K562 (cell line): Measurements from ENCODE around the gene HSPA4. TPM values are rescaled to one million over a fixed set of nuclear protein-coding genes. Genes with fewer than 3 reads are reported as not detected.
"Not testable (repeated sequence)": the region's sequence is repeated elsewhere in the genome, so short reads cannot be mapped to it uniquely, and the experiment has no call there.

Experiments used
- ATAC-seq: fragments of 200-7000 bp; cut with Tn5 transposase; 3 replicates; pipeline ENCODE4 v1.9.1; 2020; ENCODE audit warnings: moderate library complexity
- BruUV-seq: library from RNA; stranded (reverse); fragments of 400-500 nt; replicated peaks from 2 replicates; lab custom pipeline; 2021; lab: Mats Ljungman, UMichigan
- CTCF ChIA-PET: fragments of 300-600 bp; formaldehyde crosslinking; extraction: SDS; loops from one replicate; lab custom pipeline; 2021; ENCODE audit warnings: low intra/inter-chr PET ratio; lab: Yijun Ruan, JAX
- POLR2A ChIA-PET: fragments of 300-600, 350-650 bp; sonication (Branson Sonifier 250); formaldehyde crosslinking; extraction: SDS; loops from one replicate; lab custom pipeline; 2021; ENCODE audit warnings: antibody characterized with exemption, inconsistent platforms; lab: Yijun Ruan, JAX
- DNase-seq, 4 experiments: peaks; one replicate each; pipeline versions ENCODE4 v3.0.0 to v3.0.0-alpha.2; 2011 to 2018; ENCODE audit warnings: low spot score in 3 of 4, mixed read lengths in 3 of 4; ENCODE audit errors: extremely low read depth in 1 of 4
- FAIRE-seq: peaks from 2 replicates; lab custom pipeline; 2011; peaks lifted over from hg19 to GRCh38; lab: Jason Lieb, UNC
- H2AFZ ChIP-seq: 2 replicates; pipeline ENCODE4 v1.6.0; 2011; ENCODE audit warnings: low read depth, low read length, control low read depth, inconsistent platforms
- H3K27ac ChIP-seq: fragments of 200-600 bp; 3 replicates; pipeline ENCODE4 v1.8.0; 2011; ENCODE audit warnings: low read depth, mild to moderate bottlenecking, control low read depth, inconsistent platforms, low read length, moderate library complexity, mixed read lengths; ENCODE audit errors: extremely low read depth
- H3K27me3 ChIP-seq, 2 experiments: fragments of 300-600 bp in 1 of 2; 2 replicates in 1 of 2; 3 replicates in 1 of 2; pipeline versions ENCODE4 v1.6.0 to v1.8.0; 2011; ENCODE audit warnings: inconsistent platforms in 2 of 2, low read length in 2 of 2, mild to moderate bottlenecking in 1 of 2, mixed read lengths in 1 of 2, moderate library complexity in 1 of 2; ENCODE audit not compliant: control insufficient read depth in 2 of 2, insufficient read depth in 2 of 2
- H3K36me3 ChIP-seq: fragments of 300-600 bp; 3 replicates; pipeline ENCODE4 v1.8.0; 2011; ENCODE audit warnings: mild to moderate bottlenecking, low read length, inconsistent platforms; ENCODE audit not compliant: control insufficient read depth, insufficient read depth
- H3K4me1 ChIP-seq, 2 experiments: fragments of 200-600 bp in 1 of 2; replicated peaks in 1 of 2; 2 replicates in 1 of 2; 3 replicates in 1 of 2; pipeline versions ENCODE4 v1.5.1 to v1.8.0; 2011; ENCODE audit warnings: inconsistent platforms in 2 of 2, low read length in 2 of 2, mild to moderate bottlenecking in 1 of 2, mixed read lengths in 1 of 2, moderate library complexity in 1 of 2; ENCODE audit not compliant: control insufficient read depth in 2 of 2, insufficient read depth in 2 of 2
- H3K4me2 ChIP-seq: 2 replicates; pipeline ENCODE4 v1.6.1; 2011; ENCODE audit warnings: low read length, control low read depth, inconsistent platforms, mixed read lengths; ENCODE audit not compliant: insufficient read depth
- H3K4me3 ChIP-seq: fragments of 200-600 bp; sonication (generic), shearing (Covaris generic); 2 replicates; pipeline ENCODE4 v1.5.1; 2016; ENCODE audit warnings: control low read depth, inconsistent platforms
- H3K79me2 ChIP-seq: fragments of 200-600 bp; 3 replicates; pipeline ENCODE4 v1.8.0; 2011; ENCODE audit warnings: low read length, inconsistent platforms; ENCODE audit not compliant: control insufficient read depth, insufficient read depth
- H3K9ac ChIP-seq, 2 experiments: 2 replicates each; pipeline versions ENCODE4 v1.6.0 to v1.6.1; 2011; ENCODE audit warnings: low read depth in 2 of 2, low read length in 2 of 2, control low read depth in 1 of 2, inconsistent platforms in 1 of 2, mild to moderate bottlenecking in 1 of 2, mixed read lengths in 1 of 2; ENCODE audit not compliant: insufficient read depth in 1 of 2
- H3K9me1 ChIP-seq: one replicate; pipeline ENCODE4 v1.6.0; 2011; ENCODE audit warnings: inconsistent platforms, mild to moderate bottlenecking, low read length, moderate library complexity; ENCODE audit not compliant: control insufficient read depth, insufficient read depth
- H3K9me3 ChIP-seq: replicated peaks from 2 replicates; pipeline ENCODE4 v1.5.1; 2011; ENCODE audit warnings: low read depth, low read length, inconsistent platforms; ENCODE audit not compliant: control insufficient read depth, insufficient read depth
- H4K20me1 ChIP-seq: replicated peaks from 2 replicates; pipeline ENCODE4 v1.6.1; 2011; ENCODE audit warnings: low read length, inconsistent platforms, mixed read lengths; ENCODE audit not compliant: control insufficient read depth, insufficient read depth
- BCOR ChIP-seq: fragments of 450-650 bp; IDR thresholded peaks from 2 replicates; pipeline ENCODE4 v1.6.1; 2016
- DDX20 ChIP-seq: fragments of 450-650 bp; IDR thresholded peaks from 2 replicates; pipeline ENCODE4 v1.6.1; 2016; ENCODE audit warnings: missing genetic modification characterization, low read depth, mild to moderate bottlenecking, missing compliant biosample characterization, moderate library complexity
- ESRRA ChIP-seq: fragments of 450-650 bp; IDR thresholded peaks from 2 replicates; pipeline ENCODE4 v1.6.1; 2014; ENCODE audit warnings: low read depth, mild to moderate bottlenecking, moderate library complexity, borderline replicate concordance
- EWSR1 ChIP-seq: fragments of 450-650 bp; IDR thresholded peaks from 2 replicates; pipeline ENCODE4 v1.6.1; 2018; ENCODE audit warnings: borderline replicate concordance, mild to moderate bottlenecking, low read depth, moderate library complexity; ENCODE audit not compliant: partially characterized antibody
- EZH2 ChIP-seq: IDR thresholded peaks from 2 replicates; pipeline ENCODE4 v1.6.1; 2012; ENCODE audit warnings: low read depth, mild to moderate bottlenecking, inconsistent platforms, low read length, borderline replicate concordance
- GABPB2 ChIP-seq: fragments of 250-450 bp; sonication (Bioruptor Pico); conservative IDR thresholded peaks from 2 replicates; pipeline ENCODE4 v1.5.1; 2021; ENCODE audit warnings: mild to moderate bottlenecking
- HDAC2 ChIP-seq: fragments of 450-650 bp; IDR thresholded peaks from 2 replicates; pipeline ENCODE4 v1.6.1; 2016; ENCODE audit warnings: mild to moderate bottlenecking
- LEF1 ChIP-seq: fragments of 450-650 bp; IDR thresholded peaks from 2 replicates; pipeline ENCODE4 v1.6.1; 2016; ENCODE audit warnings: mild to moderate bottlenecking
- POLR2B ChIP-seq: fragments of 450-650 bp; IDR thresholded peaks from 2 replicates; pipeline ENCODE4 v1.6.1; 2018; ENCODE audit warnings: low read depth; ENCODE audit not compliant: partially characterized antibody
- TEAD1 ChIP-seq, 2 experiments: fragments of 450-650 bp in 1 of 2; sonication (generic) in 1 of 2; formaldehyde crosslinking; IDR thresholded peaks; 2 replicates each; pipeline versions ENCODE4 v1.4.0 to v1.8.0; 2020 to 2022; ENCODE audit warnings: mild to moderate bottlenecking in 2 of 2, missing genetic modification reagents in 1 of 2
- THAP12 ChIP-seq: fragments of 250-450 bp; sonication (Bioruptor Pico); IDR thresholded peaks from 2 replicates; pipeline ENCODE4 v1.9.0; 2021; ENCODE audit warnings: mild to moderate bottlenecking, inconsistent platforms
- ZNF274 ChIP-seq: IDR thresholded peaks from 2 replicates; pipeline ENCODE4 v1.6.1; 2011; ENCODE audit warnings: low read depth, mild to moderate bottlenecking, low read length, moderate library complexity, borderline replicate concordance
- WGBS: fragments of 100-300 bp; shearing (Covaris generic); methylation state at CpG from one replicate; pipeline ENCODE4 v1.1.6; 2016; ENCODE audit warnings: low coverage, mixed read lengths; ENCODE audit not compliant: insufficient coverage; ENCODE audit errors: missing lambda C conversion rate; 5-methylcytosine and 5-hydroxymethylcytosine counted together
- in situ Hi-C: fragments of 300-500 bp; cut with MboI; formaldehyde crosslinking; loops from 4 replicates; pipeline ENCODE4 v1.15.0; 2018; ENCODE audit warnings: inconsistent platforms, mixed read lengths
- intact Hi-C: fragments of 100-400 bp; cut with micrococcal nuclease; formaldehyde crosslinking; loops from 2 replicates; pipeline ENCODE4 v1.14.2; 2022
- polyA plus RNA-seq, 8 experiments: library from polyadenylated mRNA; depleted of rRNA in 4 of 8; stranded (reverse) in 5 of 8; unstranded in 3 of 8; fragments of >200 nt; fragmentation: Nextera tagmentation in 2 of 8; fragmentation: Illumina TruSeq in 1 of 8; extraction: Ambion mirVana in 2 of 8; extraction: Trizol in 1 of 8; gene quantifications; 2 replicates each; pipeline versions ENCODE4 v1.2.1 to v1.2.3, GENCODE V29; 2011 to 2014; ENCODE audit warnings: inconsistent platforms in 1 of 8, missing spikeins in 1 of 8
- total RNA-seq, 7 experiments: library from RNA; depleted of rRNA in 6 of 7; stranded (reverse); fragments of >200 nt in 6 of 7; fragmentation: Illumina TruSeq in 2 of 7; extraction: Trizol in 2 of 7; gene quantifications; 2 replicates each; pipeline versions ENCODE4 v1.2.1 to v1.2.3, GENCODE V29; 2011 to 2021; ENCODE audit warnings: low replicate concordance in 1 of 7

Gene HSPA4
- total and polyA plus RNA-seq, 9 of the 15 experiments (the other 6 are each of a cell fraction or from before 2014, with no cell fraction given): 90.3 to 286 (median 148) TPM

DNA sequence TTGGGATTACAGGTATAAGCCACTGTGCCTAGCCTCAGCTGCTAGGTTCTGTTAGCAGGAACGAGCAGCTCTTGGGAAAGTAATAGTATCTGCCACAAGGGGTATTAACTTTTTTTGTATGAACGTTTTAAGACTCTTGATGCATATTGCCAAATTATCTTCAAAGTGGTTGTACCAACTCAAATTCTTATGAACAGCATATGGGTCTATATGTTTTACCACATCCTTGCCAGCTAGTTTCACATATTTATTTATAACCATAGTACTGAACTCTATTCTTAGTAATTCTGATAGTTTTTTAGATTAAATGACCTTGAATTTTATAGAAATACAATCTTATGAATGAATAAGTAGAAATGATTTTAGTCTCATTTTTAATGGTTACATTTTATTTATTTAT, 80.9 kb downstream of the HSPA4 start (continued):
- TF ChIP-seq EZH2 (no peak), POLR2B (no peak), THAP12 (CRISPR knock-in tag) (no peak), LEF1 (no peak), BCOR (no peak), EWSR1 (no peak), TEAD1 (CRISPR knock-in tag; IDR thresholded peaks at IDR 0.05) (no peak), ESRRA (no peak), DDX20 (no peak), GABPB2 (no peak), HDAC2 (no peak), ZNF274 (no peak)

GRCh38 chr5:133133241-133133640, 81.4 kb downstream of the HSPA4 start:
- H2AFZ ChIP-seq, H3K4me2 ChIP-seq, intact Hi-C loops, ATAC-seq, BruUV-seq, FAIRE-seq, POLR2A ChIA-PET, CTCF ChIA-PET, DNase-seq, H3K9me1 ChIP-seq, H3K27me3 ChIP-seq, H3K4me1 ChIP-seq, H3K9ac ChIP-seq, H4K20me1 ChIP-seq, H3K27ac ChIP-seq, H3K36me3 ChIP-seq, H3K79me2 ChIP-seq, H3K9me3 ChIP-seq, in situ Hi-C loops, H3K4me3 ChIP-seq: not testable (repeated sequence)
- 8% methylated on average over 3 of the region's 5 CpGs for WGBS
